ENCODE results near the gene ASPSCR1.

Gene ASPSCR1

GRCh38 chr17:82047379-82047778 lies 70.0 kb downstream of the ASPSCR1 start:
- no peak for DNase-seq

DNA sequence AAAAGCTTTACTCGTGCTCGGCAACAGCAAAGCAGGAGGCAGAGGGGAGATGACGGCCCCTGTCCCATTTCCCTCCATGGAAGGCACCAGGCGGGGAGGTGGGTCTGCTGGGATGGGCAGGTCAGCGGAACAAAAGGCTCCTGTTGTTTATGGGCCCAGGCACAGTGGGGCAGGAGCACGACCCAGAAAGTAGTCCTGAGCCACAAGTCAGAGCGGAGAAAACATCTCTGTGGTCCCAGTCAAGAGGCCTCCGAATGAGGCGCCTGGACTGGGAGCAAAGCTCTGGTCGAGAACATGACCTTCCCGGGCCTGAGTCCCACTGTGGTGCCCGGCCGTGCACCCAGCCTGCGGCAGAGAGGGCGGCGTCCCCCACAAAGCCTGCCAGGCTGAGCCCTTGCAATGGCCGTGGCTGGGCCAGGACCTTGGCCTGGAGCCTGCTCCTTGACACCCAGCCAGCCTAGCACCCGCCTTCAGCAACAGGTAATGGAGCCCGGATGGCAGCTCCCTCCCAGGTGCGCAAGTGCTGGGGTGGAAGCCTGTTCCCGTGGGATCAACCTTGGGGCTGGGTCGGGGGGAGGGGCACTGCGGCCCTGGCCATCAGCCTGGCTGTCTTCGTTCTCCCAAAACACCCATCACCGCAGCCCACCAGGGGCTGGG lies 70.6 kb downstream of the ASPSCR1 start:
- DNase-seq = no peak

GRCh38 chr17:82048571-82048971 lies 71.1 kb downstream of the ASPSCR1 start:
- DNase-seq = no peak

DNA sequence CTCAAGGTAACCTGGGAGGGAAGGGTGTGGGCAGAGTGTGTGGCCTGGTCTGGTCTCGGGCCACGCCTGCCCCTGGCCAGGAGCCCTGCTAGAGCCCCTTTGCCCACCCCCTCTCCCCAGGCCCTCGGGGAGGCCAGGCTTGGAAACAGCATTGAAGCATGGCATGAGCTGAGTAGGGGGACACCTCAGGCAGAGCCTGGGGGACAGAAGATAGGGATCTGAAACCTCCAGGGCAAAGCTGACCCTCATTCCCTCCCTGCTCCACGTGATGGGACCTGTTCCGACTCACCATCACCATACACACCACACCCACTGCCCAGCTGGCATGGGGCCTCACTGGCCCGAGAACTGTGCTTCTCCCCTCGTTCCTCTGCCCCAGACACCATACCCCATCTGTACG lies 71.7 kb downstream of the ASPSCR1 start:
- DNase-seq = no peak

DNA sequence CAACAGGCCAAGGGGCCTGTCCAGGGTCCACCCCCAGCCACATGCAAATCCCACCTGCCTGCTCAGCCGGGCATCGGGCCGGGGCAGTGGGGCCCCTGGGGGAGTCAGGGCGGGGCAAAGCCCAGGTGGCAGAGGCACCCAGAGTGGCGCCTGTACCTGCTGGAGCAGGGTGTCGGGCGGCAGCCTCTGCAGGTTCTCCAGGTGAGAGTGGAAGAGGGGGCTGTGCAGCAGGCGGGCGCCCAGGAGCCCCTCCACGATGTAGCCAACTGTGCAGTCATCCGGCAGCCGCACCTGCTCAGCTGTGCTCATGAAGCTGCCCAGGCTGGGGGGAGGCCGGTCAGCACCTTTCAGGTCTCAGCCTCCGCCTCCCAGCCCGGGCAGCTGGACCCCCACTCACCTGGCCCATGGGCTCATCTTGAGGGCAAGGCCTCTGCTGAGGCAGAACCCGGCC lies 72.1 kb downstream of the ASPSCR1 start:
- no peak for DNase-seq

DNA sequence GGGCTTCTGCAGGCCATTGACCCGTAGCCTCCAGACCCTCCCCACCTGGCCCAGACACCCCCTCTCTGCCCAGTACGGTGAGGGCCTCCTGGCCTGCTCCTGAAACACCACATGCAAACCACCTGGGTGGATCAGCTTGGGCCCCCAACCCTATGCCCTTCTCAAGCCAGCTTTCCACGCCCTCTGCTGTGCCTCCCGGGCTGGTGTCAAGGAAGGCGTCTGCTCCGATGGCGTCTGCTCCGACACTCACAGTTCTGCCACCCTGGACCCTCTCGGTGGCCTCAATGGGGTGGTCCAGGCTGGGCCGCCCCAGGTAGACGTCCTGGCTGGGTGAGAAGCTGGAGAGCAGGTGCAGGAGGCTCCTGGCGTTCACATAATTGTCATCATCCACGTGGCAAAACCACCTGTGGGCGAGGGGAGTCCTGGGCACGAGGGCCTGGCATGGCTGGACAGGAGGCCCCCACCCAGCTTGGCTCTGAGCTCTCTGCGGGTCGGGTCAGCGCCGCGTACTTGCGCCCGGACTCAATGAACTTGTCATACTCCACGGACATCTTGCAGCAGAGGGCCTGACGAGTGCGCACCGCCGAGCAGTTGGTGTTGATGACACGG lies 72.8 kb downstream of the ASPSCR1 start:
- no peak for DNase-seq

- no peak for DNase-seq
Observed at GRCh38 chr17:82050761-82051641, 73.6 kb downstream of the ASPSCR1 start.

DNA sequence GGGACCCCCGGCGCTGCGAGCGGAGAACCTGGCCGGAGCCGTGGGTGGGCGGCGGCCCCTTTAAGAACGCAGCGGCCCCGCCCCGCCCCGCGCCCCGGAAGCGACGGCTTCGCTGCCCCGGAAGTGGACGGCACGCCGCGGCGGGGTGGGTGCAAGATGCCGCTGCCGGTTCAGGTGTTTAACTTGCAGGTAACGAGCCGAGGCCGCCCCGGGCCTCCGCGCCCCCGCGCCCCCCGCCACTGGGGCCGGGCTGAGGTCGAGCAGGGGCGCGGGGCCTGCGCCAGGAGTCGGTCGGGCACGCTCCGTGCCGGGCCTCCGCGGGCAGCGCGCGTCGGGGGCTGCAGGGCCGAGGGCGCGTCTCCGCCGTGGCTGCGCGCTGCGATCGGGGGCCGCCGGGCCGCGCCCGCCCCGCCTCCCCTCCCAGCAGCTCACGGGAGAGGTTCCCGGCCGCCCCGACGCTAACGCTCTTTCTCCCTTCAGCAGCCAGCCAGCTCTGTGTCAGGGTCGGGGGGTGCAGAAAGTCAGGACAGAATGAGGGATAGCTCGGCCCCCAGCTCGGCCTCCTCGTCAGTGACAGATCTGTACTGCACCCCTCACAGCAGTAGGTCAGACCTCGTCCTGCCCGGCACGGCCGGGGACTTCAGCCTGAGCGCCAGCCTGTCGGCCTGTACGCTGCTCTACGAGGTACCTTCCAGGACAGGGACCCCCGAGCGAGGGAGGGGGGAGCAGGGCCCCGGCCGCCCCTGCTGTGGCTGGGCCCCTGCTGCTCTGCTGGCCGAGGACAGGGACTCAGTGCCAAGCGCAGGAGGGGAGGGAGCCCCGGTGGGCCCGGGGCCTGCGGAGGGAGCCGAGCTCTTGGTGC lies 74.6 kb downstream of the ASPSCR1 start, which contains the start of the genes GPS1 and RFNG:
TSS of gene GPS1 (plus strand) at position 123 of the 862 bp plus-strand sequence. CDS start at position 157, 34 bp downstream.
TSS of gene RFNG (minus strand) at position 36 of the 862 bp plus-strand sequence. CDS start 45 bp downstream, outside the sequence.
- peak; percentile 77 for DNase-seq

GRCh38 chr17:82052638-82053059 lies 75.2 kb downstream of the ASPSCR1 start:
- DNase-seq = no peak

DNA sequence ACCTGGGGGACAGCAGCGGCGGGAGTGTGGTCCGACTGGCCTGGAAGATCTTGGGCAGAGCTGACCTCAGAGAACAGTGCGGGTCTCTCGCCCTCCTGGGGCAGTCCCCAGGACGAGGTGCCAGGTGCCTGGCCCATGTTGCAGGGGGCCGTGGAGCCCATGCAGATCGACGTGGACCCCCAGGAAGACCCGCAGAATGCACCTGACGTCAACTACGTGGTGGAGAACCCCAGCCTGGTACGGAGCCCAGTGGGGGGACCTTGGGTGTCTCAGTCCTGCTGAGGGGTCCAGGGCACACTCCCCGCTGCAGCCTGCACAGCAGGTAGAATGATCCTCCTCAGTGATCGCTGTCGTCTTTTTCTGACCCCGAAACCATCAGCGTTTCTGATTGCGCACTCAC lies 75.7 kb downstream of the ASPSCR1 start:
- DNase-seq = no peak

DNA sequence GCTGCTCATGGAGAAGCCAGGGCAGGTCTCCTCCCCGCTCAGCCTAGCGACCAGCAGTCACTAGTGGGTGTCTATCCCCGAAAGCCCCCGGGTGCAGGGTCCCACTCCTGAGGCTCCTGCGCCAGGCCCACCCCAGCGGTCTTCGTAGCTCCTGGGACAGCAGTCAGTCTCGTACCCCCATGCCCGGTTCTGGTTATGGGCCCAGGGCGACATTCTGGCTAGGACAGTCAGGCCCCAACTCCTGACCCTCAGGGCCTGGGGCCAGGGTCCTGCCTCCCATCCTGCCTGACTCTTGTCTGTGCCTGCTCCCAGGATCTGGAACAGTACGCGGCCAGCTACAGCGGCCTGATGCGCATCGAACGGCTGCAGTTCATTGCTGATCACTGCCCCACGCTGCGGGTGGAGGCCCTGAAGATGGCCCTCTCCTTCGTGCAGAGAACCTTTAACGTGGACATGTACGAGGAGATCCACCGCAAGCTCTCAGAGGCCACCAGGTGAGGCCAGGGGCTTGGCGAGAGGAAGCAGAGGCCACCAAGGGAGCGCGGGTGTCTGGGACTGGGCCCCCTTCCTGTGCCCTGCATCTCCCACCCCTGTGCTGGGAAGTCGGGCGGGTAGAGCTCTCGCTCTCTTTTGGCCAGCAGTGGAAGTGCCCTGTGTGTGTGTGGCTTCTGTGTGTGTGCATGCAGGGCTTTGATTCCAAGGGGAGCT lies 76.3 kb downstream of the ASPSCR1 start:
- DNase-seq = no peak

DNA sequence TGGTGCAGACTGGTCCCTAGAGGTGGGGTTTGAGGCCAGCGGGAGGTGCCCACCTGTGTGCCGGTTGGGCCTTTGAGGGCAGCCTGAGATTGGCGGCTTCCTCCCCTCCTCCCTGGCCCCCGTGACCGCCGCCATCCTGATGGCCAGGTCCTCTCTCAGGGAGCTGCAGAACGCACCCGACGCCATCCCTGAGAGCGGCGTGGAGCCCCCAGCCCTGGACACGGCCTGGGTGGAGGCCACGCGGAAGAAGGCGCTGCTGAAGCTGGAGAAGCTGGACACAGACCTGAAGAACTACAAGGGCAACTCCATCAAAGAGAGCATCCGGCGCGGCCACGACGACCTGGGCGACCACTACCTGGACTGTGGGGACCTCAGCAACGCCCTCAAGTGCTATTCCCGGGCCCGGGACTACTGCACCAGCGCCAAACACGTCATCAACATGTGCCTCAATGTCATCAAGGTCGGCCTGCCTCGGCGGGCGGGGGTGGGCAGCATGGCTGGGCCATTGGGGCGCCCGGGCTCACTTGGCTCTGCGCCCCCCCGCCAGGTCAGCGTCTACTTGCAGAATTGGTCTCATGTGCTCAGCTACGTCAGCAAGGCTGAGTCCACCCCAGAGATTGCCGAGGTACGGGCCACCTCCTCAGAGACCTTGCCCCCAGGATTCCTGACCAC lies 77.1 kb downstream of the ASPSCR1 start:
- DNase-seq = no peak

DNA sequence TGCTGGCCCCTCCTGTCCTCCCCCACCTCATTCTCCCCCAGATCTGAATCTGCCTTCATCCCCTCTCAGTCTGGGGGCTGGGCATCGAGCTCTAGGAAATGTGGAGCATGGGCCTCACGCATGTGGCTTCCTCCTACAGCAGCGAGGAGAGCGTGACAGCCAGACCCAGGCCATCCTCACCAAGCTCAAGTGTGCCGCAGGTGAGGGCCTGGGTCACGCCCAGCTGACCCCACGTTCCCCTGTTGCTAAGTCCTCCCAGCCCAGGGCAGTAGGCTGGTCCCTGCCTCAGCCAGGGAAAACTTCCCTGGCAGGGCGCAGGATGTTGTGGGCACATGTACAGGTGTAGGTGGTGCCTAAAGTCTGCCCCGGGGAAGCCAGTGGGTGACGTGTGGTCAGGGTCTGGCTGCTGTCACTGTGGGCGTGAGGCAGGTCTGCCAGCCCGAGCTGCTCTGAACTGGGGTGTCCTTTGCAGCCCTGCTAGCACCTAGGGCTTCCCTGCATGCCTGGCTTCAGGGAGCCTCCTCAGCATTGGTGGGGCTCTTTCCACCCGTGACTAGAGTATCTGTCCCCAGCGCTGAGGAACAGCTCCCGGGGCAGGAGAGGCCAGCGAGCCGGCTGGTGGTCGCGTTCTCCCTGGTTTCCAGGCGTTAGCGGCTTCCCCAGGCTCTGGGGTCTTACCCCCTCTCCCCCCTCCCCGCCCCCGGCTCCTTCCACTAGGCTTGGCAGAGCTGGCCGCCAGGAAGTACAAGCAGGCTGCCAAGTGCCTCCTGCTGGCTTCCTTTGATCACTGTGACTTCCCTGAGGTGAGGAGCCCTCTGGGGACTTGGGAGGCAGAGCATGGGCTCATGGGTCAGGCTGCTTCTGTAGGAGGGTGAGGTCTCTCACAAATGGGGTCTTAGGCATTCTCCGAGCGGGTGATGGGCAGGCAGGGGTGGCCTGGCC lies 77.9 kb downstream of the ASPSCR1 start:
- DNase-seq = no peak

DNA sequence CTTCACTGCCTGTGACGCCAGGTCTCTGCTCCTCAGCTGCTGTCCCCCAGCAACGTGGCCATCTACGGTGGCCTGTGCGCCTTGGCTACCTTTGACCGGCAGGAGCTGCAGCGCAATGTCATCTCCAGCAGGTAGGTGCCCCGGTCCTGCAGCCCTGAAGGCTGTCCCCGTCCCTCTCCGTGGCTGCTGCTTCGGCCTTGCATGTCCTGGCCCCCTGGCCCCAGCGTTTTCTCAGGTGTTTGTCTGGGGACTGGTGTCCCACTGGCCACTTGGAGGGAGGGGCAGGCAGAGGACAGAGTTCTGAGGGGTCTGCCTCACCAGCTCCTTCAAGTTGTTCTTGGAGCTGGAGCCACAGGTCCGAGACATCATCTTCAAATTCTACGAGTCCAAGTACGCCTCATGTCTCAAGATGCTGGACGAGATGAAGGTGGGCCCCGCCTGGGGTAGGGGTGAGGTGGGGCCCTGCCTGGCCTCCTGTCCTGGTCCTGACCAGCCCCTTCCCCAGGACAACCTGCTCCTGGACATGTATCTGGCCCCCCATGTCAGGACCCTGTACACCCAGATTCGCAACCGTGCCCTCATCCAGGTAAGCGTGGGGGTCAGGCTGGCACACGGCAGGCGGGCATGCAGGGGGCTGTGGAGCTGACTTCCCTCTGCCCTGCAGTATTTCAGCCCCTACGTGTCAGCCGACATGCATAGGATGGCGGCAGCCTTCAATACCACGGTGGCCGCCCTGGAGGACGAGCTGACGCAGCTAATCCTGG lies 78.7 kb downstream of the ASPSCR1 start:
- DNase-seq = no peak

DNA sequence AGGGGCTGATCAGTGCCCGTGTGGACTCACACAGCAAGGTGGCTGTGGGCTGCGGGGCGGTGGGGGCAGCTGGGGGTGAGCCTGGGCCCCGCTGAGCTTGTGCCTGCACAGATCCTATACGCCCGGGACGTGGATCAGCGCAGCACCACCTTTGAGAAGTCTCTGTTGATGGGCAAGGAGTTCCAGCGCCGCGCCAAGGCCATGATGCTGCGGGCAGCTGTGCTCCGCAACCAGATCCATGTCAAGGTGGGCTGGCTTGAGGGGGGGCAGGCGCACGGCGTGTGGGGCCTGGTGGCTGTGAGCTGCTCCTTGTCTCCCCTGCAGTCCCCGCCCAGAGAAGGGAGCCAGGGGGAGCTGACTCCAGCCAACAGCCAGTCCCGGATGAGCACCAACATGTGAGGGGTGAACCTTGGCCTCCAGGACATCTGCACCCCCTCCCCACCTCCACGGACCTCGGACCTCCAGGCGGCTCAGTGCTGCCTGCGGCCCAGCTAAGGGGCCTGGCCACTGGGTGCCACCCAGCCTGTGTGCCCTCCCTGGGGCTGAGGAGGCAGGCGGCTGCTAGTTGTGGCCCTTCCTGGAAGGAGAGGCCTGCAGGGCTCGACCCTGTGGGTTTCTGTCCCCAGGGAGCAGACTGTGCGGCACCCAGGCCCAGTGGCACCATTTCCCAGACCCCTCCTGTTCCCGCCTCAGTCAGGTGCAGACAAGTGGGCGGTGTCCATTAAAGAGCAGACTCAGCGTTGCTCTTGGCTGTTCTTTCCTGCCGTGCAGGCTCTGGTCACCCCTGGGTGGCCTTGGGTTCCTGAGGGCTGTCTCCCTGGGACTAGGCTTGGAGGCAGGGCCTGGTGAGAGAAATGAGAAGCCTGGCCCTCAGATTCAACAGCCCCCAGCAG lies 79.5 kb downstream of the ASPSCR1 start:
- DNase-seq = no peak

GRCh38 chr17:82058230-82058854 lies 80.9 kb downstream of the ASPSCR1 start:
- no peak for DNase-seq

GRCh38 chr17:82058855-82059249 lies 81.4 kb downstream of the ASPSCR1 start:
- DNase-seq = no peak

Measured in CD4-positive, alpha-beta T cell treated with Interleukin-17A for 1 hour (primary cell).